Progenitor cell of endocrine pancreas (in vitro differentiated cells): ENCODE measurements around the gene ABCB1. TPM values are rescaled to one million over a fixed set of nuclear protein-coding genes. Genes with fewer than 3 reads are reported as not detected.

Experiments used
- DNase-seq: peaks from one replicate; pipeline ENCODE4 v3.0.0; 2021; ENCODE audit warnings: low spot score; ENCODE audit not compliant: unreplicated experiment
- H3K27ac Mint-ChIP-seq: 2 replicates; pipeline ENCODE4 v1.8.0; 2021; ENCODE audit warnings: mild to moderate bottlenecking, moderate library complexity, mixed read lengths
- H3K27me3 Mint-ChIP-seq: 2 replicates; pipeline ENCODE4 v1.8.0; 2021; ENCODE audit warnings: mixed read lengths
- H3K36me3 Mint-ChIP-seq: 2 replicates; pipeline ENCODE4 v1.8.0; 2022; ENCODE audit warnings: mixed read lengths; ENCODE audit not compliant: insufficient read depth
- H3K4me1 Mint-ChIP-seq: 2 replicates; pipeline ENCODE4 v1.8.0; 2021; ENCODE audit warnings: low read depth, mixed read lengths
- H3K4me3 Mint-ChIP-seq: 2 replicates; pipeline ENCODE4 v1.8.0; 2021; ENCODE audit warnings: low read depth, mild to moderate bottlenecking, moderate library complexity, mixed read lengths
- H3K9me3 Mint-ChIP-seq: 2 replicates; pipeline ENCODE4 v1.8.0; 2021; ENCODE audit warnings: low read depth, mixed read lengths
- total RNA-seq: library from RNA; stranded (reverse); gene quantifications from 2 replicates; pipeline ENCODE4 v1.2.1, GENCODE V29; 2021
- TF ChIP-seq, protein P1 (sequence below): fragments of 200-600 bp; sonication (generic); IDR thresholded peaks from one replicate; pipeline ENCODE4 v1.5.0; 2021; ENCODE audit warnings: antibody characterized with exemption, mild to moderate bottlenecking; ENCODE audit not compliant: unreplicated experiment

Gene ABCB1
- total RNA-seq, 1 donor from 2014 or later = 0.48 TPM

DNA sequence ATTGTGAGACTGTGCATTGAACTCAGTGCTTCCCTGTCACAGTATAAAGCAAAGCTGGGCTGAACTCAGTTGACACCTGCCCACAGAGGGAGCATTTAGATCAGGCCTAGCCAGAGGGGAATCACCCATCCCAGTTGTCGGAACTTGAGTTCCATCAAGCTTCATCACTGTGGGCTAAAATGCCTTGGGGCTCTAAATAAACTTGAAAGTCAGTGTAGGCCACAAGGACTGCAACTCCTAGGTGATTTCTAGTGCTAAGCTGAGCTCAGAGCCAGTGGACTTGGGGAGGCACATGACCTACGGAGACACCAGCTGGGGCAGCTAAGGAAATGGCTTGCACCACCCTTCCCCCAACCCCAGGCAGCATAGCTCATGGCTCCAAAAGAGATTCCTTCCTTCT lies 117.6 kb downstream of the ABCB1 start:
- Mint-ChIP-seq H3K27me3 (no peaks in the 10 kb centered on the region), H3K9me3 (no peaks in the 10 kb centered on the region), H3K4me3 (no peak overlapping the region), H3K27ac (no peak overlapping the region), H3K4me1 (no peaks in the 10 kb centered on the region), H3K36me3 (no peaks in the 10 kb centered on the region)
- no peak for DNase-seq
- TF ChIP-seq, protein P1, sequence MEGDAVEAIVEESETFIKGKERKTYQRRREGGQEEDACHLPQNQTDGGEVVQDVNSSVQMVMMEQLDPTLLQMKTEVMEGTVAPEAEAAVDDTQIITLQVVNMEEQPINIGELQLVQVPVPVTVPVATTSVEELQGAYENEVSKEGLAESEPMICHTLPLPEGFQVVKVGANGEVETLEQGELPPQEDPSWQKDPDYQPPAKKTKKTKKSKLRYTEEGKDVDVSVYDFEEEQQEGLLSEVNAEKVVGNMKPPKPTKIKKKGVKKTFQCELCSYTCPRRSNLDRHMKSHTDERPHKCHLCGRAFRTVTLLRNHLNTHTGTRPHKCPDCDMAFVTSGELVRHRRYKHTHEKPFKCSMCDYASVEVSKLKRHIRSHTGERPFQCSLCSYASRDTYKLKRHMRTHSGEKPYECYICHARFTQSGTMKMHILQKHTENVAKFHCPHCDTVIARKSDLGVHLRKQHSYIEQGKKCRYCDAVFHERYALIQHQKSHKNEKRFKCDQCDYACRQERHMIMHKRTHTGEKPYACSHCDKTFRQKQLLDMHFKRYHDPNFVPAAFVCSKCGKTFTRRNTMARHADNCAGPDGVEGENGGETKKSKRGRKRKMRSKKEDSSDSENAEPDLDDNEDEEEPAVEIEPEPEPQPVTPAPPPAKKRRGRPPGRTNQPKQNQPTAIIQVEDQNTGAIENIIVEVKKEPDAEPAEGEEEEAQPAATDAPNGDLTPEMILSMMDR = no peak

DNA sequence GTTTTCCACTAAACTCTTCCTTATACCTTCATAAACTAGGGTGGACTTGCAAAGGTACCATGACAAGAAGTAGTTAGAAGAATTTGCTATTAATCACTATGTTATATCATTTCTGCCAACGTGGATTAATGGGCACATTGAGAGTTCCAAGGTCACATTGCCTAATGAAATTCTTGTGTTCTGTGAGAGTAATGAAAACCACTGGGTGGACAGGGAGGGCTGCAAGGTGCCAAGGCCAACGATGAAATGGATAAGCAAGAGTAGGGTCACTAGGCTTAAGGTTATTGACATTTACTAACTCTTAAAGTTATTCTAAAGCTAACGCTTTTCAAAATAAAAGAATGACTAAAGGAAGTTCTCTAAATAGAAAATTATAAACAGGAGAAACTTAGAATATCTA lies 118.6 kb downstream of the ABCB1 start:
- no peaks in the 10 kb centered on the region for H3K4me1 Mint-ChIP-seq
- no peak overlapping the region for H3K27ac Mint-ChIP-seq
- TF ChIP-seq, protein P1 = no peak
- no peaks in the 10 kb centered on the region for H3K36me3 Mint-ChIP-seq
- H3K4me3 Mint-ChIP-seq = no peak overlapping the region
- no peaks in the 10 kb centered on the region for H3K9me3 Mint-ChIP-seq
- H3K27me3 Mint-ChIP-seq = peaks cover 4% of the 10 kb centered on the region
- DNase-seq = no peak

DNA sequence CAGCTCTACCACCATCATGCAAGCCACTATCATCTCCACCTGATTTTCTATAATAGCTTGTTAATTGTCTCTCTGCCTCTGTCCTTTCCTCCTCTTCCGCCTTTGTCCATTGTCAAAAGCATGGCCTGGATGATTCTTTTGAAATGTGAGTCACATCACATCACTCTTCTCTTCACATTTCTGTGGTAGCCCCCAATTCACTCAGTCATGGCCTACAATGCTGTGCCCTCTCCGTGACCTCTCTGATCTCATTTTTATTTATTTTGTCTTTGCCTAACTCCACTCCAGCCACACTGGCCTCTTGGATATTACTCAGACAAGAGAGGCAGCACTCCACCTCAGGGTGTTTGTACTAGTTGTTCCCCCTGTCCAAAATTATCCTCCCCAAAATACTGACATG lies 120.3 kb downstream of the ABCB1 start:
- H3K4me3 Mint-ChIP-seq = no peak overlapping the region
- H3K36me3 Mint-ChIP-seq = no peaks in the 10 kb centered on the region
- no peaks in the 10 kb centered on the region for H3K4me1 Mint-ChIP-seq
- H3K27me3 Mint-ChIP-seq = peaks cover 18% of the 10 kb centered on the region
- no peaks in the 10 kb centered on the region for H3K9me3 Mint-ChIP-seq
- no peak overlapping the region for H3K27ac Mint-ChIP-seq
- no peak for DNase-seq
- TF ChIP-seq, protein P1 = no peak

DNA sequence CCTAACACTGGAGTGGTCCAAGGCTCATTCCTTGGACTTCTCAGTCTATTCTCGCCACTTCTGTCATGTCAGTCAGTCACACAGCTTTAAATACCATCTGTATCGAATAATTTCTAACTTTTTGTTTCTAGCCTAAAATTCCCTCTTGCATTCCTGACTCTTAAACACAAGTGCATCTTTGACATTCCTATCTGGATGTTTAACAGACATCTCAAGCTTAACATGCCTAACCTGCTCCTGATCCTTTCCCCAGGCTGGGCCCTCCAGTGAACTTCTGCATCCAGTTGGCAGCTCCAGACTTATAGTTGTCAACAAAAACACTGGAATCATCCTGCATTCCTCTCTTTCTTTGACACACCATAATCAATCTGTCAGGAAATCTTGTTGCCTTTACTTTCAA lies 120.7 kb downstream of the ABCB1 start:
- H3K4me3 Mint-ChIP-seq = no peak overlapping the region
- H3K27ac Mint-ChIP-seq = no peak overlapping the region
- no peaks in the 10 kb centered on the region for H3K4me1 Mint-ChIP-seq
- H3K27me3 Mint-ChIP-seq = peaks cover 21% of the 10 kb centered on the region
- TF ChIP-seq, protein P1 = no peak
- no peaks in the 10 kb centered on the region for H3K36me3 Mint-ChIP-seq
- no peaks in the 10 kb centered on the region for H3K9me3 Mint-ChIP-seq
- DNase-seq = no peak

DNA sequence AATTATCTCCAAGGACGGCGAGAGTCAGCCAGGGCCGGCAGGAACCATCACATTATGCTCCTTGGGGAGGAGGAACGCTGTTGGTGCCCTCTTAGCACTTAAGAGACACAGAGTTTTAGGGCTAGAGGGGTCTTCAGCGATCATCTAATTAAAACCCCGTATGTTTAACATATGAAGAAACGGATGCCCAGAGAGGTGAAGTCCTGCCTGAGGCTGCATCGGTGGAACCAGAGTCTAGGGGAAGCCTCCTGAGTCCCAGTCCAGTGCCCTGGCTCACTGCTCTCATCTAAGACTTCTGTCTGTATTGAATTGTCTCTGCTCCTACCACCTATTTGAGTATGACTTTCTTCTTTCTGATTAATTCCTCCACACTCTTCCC lies 124.5 kb downstream of the ABCB1 start:
- no peaks in the 10 kb centered on the region for H3K9me3 Mint-ChIP-seq
- TF ChIP-seq, protein P1 = no peak
- H3K4me3 Mint-ChIP-seq = peak overlapping the region; percentile 32
- no peaks in the 10 kb centered on the region for H3K36me3 Mint-ChIP-seq
- no peak overlapping the region for H3K27ac Mint-ChIP-seq
- peaks cover 42% of the 10 kb centered on the region for H3K27me3 Mint-ChIP-seq
- no peak for DNase-seq
- no peaks in the 10 kb centered on the region for H3K4me1 Mint-ChIP-seq
